Activated T-cell treated with anti-CD3 and anti-CD28 coated beads for 24 hours (primary cell): Measurements from ENCODE around the gene CGB2.
"Not testable (repeated sequence)": the region's sequence is repeated elsewhere in the genome, so short reads cannot be mapped to it uniquely, and the experiment has no call there.

Source experiments
- DNase-seq: peaks from one replicate; pipeline ENCODE4 v3.0.0-alpha.2; 2020; ENCODE audit warnings: low read depth

CGB2 gene

DNA sequence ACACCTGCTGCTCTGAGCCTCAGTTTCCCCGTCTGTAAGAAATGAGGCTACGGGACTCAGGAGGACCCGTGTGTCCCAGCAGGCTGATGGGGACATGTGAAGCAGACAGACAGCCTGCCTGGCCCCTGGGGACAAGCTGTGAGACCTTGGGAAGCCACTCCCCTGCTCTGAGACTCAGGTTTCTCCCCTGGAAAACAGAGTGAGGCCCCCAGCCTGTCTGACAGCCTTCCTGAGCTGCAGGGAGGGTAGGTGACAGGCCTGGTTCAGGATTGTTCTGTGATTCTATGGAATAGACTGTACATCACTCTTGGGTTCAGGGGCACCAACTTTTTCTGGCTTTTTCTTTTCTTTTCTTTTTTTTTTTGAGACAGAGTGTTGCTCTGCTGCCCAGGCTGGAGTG, 35.9 kb downstream of the CGB2 start:
- no peak for DNase-seq

DNA sequence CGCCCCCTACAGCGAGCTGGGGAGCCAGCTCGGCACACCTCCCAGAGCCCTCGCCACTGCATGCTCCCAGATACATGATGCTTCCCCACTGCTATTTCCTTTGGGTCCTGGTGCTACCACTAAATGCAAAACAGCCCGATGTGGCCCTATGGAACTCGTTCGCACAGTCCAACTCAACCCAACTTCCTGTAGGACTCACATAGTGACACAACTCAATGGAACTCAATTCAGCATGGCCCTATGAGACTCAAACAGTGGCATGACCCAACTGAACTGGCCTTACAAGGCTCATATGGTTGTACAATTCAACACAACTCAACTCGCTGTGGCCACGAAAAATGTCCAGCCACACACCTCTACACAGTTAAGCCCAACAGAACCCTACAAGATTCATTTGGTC, 37.3 kb downstream of the CGB2 start:
- DNase-seq: no peak

DNA sequence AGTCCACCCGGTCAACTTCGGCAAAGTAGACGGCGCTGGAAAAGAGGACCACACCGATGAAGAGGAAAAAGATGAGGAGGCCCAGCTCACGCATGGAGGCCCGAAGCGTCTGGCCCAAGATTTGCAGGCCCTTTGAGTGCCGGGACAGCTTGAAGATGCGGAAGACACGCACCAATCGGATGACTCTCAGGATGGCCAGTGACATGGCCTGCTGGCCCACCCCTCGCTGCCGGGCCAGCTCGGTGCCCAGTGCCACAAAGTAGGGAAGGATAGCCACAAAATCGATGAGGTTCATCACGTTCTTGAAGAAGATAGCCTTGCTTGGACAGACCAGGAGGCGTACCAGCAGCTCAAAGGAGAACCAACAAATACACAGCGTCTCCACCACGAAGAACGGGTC, 38.7 kb downstream of the CGB2 start:
- no peak for DNase-seq

DNA sequence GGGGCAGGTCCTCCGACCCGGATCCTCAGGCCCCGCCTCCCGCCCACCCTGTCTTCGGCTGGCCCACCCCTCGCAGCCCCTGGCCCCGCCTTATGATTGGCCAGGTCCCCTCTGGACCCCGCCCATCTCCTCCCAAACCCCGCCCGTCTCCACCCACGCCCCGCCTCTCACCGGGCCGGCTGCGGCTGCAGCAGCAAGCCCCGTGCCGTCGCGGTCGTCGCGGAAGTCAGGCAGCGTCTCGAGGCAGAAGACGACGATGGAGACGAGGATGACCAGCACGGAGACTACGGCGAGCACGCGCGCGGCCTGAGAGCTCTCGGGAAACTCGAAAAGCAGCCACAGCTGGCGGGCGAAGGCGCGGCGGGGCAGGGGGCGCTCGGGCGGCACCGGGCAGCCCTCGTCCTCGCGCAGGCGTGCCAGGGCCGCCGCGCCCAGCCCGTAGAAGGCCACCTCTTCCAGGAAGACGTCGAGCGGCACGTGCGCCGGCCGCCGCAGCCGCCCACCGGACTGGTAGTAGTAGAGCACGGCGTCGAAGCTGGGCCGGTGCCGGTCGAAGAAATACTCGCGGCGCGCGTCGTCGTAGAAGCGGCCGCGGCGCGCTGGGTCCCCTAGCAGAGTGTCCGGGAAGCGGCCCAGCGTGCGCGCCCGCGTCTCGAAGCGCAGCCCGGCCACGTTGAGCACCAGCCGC, 40.3 kb downstream of the CGB2 start:
- no peak for DNase-seq

DNA sequence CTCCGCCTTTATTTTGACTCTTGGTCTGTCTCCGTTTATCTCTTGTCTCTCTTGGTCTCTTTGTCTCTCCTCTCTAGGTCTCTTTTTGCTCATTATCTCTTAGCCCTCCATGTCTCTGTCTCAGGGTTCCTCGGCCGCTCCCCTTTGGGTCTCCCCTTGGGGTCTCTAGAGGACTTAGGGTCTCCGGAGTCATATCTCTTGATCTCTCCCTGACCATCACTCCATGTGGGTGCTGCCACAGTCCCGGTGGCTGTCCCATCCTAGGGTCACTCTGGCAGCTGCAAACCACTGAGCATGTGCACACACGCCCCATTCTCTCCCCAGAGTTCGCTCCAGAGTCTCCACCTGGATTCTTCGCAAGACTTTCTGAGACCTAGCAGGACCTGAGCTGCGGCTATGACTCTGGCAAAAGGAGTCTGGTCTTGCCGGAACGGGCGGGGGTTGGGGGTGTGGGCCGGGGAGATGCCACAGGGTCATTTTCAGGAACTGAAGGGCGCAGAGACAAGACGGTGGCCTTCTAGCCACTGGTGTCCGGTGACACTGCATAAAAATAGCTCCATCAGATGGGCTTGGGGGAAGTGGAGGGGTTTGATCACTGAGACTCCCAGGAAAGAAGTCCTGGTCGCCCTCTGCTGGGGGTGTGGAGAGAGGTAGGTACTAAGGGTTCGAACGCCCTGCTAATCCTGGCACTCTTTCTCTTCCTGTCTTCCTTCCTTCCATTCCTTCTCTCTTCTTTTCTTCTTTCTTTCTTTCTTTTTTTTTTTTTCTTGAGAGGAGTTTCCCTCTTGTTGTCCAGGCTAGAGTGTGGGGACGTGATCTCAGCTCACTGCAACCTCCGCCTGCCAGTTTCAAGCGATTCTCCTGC, 42.1 kb downstream of the CGB2 start:
- DNase-seq: no peak

DNA sequence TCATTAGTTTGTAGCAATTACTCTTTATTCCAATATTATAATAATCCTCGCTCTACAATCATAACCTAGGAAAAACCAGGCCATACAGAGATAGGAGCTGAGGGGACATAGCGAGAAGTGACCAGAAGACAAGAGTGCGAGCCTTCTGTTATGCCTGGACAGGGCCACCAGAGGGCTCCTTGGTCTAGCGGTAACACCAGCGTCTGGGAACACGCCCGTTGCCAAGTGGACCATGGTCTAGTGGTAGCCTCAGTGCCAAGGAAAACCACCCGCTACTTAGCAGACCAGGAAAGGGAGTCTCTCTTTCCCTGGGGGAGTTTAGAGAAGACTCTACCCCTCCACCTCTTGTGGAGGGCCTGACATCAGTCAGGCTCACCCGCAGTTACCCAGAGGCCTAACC, 43.2 kb downstream of the CGB2 start:
- not testable (repeated sequence) for DNase-seq

DNA sequence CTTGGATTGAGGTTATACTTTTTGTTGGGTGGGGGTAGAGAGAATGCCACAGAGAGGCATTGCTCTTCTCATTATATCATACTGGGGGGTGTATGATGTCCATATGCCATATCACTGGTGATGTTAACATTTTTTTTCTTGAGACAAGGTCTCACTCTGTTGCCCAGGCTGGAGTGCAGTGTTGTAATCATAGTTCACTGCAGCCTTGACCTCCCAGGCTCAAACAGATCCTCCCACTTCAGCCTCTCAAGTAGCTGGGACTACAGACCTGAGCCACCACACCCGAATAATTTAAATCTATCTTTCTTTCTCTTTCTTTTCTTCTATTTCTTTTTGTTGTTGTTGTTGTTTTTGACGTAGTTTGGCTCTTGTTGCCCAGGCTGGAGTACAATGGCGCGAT, 48.7 kb downstream of the CGB2 start:
- DNase-seq: no peak

DNA sequence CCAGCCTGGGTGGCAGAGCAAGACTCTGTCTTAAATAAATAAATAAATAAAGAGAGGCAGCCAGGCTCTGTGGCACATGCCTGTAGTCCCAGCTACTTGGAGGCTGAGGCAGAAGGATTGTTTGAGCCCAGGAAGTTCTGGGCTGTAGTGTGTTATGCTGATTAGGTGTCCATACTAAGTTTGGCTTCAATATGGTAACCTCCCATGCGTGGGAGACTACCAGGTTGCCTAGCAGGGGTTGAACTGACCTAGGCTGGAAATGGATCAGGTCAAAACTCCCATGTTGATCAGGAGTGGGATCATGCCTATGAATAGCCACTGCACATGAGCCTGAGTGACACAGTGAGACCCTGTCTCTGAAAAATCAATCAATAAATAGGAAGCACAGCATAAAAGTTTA, 49.6 kb downstream of the CGB2 start:
- no peak for DNase-seq
